PFSK-1 (cell line): ENCODE results near the gene PI3.

ENCODE experiments used
- FOXP2 ChIP-seq: optimal IDR thresholded peaks from 2 replicates; pipeline ENCODE3; 2011; ENCODE audit warnings: borderline replicate concordance, control low read depth, inconsistent platforms; ENCODE audit not compliant: insufficient read depth; ENCODE audit errors: extremely low read length, extremely low read depth
- POLR2AphosphoS5 ChIP-seq: IDR thresholded peaks from 2 replicates; pipeline ENCODE4 v1.6.1; 2012; ENCODE audit warnings: low read depth, mild to moderate bottlenecking, control low read depth, low read length, moderate library complexity
- SIN3A ChIP-seq: IDR thresholded peaks from 2 replicates; pipeline ENCODE4 v1.6.1; 2012; ENCODE audit warnings: mild to moderate bottlenecking, low read length, moderate library complexity, borderline replicate concordance; ENCODE audit not compliant: insufficient read depth
- TAF1 ChIP-seq: IDR thresholded peaks from 2 replicates; pipeline ENCODE4 v1.6.1; 2012; ENCODE audit warnings: low read length, control low read depth, borderline replicate concordance; ENCODE audit not compliant: insufficient read depth
- TF ChIP-seq, protein P1 (sequence below), 2 experiments: IDR thresholded peaks; 2 replicates each; pipeline versions ENCODE4 v1.6.1 to v1.8.0; 2011 to 2012; ENCODE audit warnings: low read depth in 2 of 2, low read length in 2 of 2, control low read depth in 1 of 2, inconsistent platforms in 1 of 2, mild to moderate bottlenecking in 1 of 2, moderate library complexity in 1 of 2; ENCODE audit not compliant: insufficient read depth in 1 of 2

Gene PI3

DNA sequence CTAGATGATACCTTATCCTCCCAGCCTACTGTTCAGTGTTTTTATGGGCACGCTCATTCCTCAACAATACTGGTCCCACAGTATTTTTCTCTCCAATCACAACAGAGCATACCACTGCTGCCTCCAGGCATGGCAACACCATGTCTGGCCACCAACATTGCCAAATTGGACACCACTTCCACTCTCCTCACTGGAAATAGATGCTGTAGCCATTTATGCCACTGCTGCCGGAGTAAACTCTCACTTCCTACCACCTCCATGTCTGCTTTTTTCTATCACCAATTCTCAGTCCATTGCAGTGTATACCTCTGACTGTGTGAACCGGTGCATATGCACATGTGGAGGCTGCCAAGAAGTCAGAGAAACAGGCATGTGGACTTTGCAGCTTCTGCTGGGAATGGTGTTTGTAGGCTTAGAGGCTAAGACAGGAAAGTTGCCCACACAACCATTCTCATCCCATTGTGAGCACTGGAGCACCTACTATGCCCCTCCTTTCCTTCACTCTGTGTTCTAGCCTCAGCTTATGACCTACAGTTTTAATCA lies 14.4 kb downstream of the PI3 start:
- TF ChIP-seq SIN3A = no peak
- no peak for TF ChIP-seq POLR2AphosphoS5
- TF ChIP-seq, protein P1, sequence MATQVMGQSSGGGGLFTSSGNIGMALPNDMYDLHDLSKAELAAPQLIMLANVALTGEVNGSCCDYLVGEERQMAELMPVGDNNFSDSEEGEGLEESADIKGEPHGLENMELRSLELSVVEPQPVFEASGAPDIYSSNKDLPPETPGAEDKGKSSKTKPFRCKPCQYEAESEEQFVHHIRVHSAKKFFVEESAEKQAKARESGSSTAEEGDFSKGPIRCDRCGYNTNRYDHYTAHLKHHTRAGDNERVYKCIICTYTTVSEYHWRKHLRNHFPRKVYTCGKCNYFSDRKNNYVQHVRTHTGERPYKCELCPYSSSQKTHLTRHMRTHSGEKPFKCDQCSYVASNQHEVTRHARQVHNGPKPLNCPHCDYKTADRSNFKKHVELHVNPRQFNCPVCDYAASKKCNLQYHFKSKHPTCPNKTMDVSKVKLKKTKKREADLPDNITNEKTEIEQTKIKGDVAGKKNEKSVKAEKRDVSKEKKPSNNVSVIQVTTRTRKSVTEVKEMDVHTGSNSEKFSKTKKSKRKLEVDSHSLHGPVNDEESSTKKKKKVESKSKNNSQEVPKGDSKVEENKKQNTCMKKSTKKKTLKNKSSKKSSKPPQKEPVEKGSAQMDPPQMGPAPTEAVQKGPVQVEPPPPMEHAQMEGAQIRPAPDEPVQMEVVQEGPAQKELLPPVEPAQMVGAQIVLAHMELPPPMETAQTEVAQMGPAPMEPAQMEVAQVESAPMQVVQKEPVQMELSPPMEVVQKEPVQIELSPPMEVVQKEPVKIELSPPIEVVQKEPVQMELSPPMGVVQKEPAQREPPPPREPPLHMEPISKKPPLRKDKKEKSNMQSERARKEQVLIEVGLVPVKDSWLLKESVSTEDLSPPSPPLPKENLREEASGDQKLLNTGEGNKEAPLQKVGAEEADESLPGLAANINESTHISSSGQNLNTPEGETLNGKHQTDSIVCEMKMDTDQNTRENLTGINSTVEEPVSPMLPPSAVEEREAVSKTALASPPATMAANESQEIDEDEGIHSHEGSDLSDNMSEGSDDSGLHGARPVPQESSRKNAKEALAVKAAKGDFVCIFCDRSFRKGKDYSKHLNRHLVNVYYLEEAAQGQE (IDR thresholded peaks at IDR 0.05; ENCODE audit: insufficient read depth in 1 of 2, low read depth in 2 of 2, low read length in 2 of 2) = no peak
- no peak for TF ChIP-seq TAF1
- TF ChIP-seq FOXP2 = no peak

DNA sequence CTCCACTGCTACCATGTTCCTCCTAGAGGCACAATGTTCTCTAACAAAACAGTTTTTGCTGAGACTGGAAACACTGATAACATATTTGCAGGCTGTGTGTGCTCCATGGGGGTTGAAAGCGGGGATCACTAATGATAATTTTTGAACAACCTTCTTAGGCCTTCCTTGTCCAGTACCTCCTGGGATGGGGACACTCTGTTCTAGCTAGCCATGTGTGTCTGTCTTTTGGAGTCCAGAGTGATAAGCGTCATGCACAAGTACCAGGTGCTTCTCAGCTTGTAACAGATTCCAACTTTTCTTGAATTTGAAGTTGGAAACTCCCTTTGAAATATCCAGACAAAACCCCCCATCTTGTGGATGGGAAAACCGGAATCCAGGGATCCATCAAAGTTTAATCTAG lies 15.2 kb downstream of the PI3 start:
- TF ChIP-seq FOXP2 (no peak), SIN3A (no peak), TAF1 (no peak), POLR2AphosphoS5 (no peak)
- TF ChIP-seq, protein P1 (IDR thresholded peaks at IDR 0.05; ENCODE audit: insufficient read depth in 1 of 2, low read depth in 2 of 2, low read length in 2 of 2) = no peak

DNA sequence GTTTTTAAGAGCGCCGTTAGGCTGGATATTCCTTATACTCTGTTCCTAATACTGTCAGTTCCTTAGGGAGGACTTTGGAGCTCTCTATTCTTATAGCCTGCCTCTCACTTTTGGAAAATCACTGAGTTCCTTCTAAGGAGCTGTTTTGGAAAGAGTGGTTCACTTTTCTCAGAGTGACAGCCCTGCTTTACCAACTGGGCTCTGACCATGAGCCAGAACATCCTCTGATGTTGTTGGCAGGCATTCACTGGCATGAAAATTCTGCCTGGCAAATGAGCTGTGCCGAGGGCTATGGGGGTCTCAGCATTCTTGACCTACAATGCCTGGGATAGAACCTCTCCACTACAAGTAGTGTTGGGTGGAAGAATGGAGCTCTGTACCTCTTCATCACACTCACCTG lies 17.2 kb downstream of the PI3 start:
- no peak for TF ChIP-seq FOXP2

DNA sequence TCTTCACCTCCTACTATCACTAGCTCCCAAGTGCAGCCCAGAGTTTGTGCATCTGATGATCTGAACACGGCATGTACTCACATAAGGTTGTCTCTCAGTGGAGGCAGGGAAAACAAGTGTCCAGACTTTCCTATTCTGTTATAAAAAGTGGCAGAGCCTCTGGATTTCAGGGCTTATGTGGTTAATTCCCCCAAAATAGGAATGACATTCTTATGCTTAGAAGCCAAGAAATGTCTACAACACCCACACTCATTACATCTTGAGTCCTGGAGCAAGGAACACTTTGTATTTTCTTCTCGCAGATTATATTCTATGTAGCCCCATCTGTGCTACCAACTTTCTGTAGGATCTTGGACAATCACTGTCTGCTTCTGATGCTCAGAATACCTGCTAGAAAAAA lies 18.6 kb downstream of the PI3 start:
- TF ChIP-seq SIN3A = no peak
- no peak for TF ChIP-seq TAF1
- TF ChIP-seq POLR2AphosphoS5 = no peak
- TF ChIP-seq, protein P1 (IDR thresholded peaks at IDR 0.05; ENCODE audit: insufficient read depth in 1 of 2, low read depth in 2 of 2, low read length in 2 of 2) = no peak
- no peak for TF ChIP-seq FOXP2

DNA sequence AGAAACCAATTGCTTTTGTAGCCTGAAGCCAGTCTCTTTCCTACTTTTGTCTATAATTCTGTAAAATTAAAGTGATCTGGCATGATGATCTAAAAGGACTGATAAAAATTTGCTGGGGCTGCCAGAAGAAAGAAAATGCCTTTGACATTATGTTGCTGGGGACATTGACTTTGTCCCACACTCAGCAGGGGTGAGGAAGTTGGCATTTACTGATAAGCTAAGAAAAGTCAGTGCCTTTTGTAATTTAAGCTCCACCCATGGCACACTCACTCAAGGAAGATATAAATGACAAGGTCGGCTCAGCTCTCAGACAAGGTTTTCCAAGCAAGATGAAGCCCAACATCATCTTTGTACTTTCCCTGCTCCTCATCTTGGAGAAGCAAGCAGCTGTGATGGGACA lies 32.0 kb downstream of the PI3 start, which contains the start of gene SEMG1:
Gene SEMG1 (plus strand): TSS at position 309 of the 400 bp plus-strand sequence. CDS start 21 bp downstream, at position 330.
- TF ChIP-seq SIN3A (no peak), POLR2AphosphoS5 (no peak), TAF1 (no peak), FOXP2 (no peak)
- TF ChIP-seq, protein P1 (IDR thresholded peaks at IDR 0.05; ENCODE audit: insufficient read depth in 1 of 2, low read depth in 2 of 2, low read length in 2 of 2) = no peak

DNA sequence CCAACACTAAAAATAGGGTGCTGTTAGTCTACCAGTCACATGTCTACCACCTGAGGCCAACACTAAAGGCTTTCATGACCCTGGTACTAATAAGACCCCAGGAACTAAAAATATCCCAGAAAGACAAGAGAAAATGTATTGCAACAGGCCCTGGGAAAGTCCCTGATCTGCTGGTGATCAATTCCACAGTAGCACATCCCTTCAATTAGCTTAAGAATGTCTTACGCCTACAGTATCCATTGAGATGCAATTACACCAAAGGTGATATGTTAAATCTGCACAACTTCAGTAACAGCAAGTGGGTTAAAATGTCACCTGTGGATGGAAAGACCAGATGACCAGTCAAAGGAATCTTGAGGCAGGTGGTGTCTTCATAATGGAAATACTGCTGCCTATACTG lies 35.2 kb downstream of the PI3 start:
- TF ChIP-seq POLR2AphosphoS5 (no peak), FOXP2 (no peak), SIN3A (no peak), TAF1 (no peak)
- TF ChIP-seq, protein P1 (IDR thresholded peaks at IDR 0.05; ENCODE audit: insufficient read depth in 1 of 2, low read depth in 2 of 2, low read length in 2 of 2) = no peak
